Skeletal muscle tissue (tissue), 4 donors: ENCODE measurements around the gene GPC6. TPM values are rescaled to one million over a fixed set of nuclear protein-coding genes. Genes with fewer than 3 reads are reported as not detected.

Source experiments
- H3K27ac ChIP-seq: one replicate; pipeline ENCODE4 v1.7.0; 2013; ENCODE audit warnings: mild to moderate bottlenecking, low read depth, low read length, inconsistent platforms
- H3K27me3 ChIP-seq, 3 donors: one replicate each; pipeline ENCODE4 v1.7.0; 2013; ENCODE audit warnings: low read length in 3 of 3; ENCODE audit not compliant: control insufficient read depth in 3 of 3, insufficient read depth in 3 of 3
- H3K36me3 ChIP-seq, 3 donors: one replicate each; pipeline ENCODE4 v1.7.0; 2013; ENCODE audit warnings: low read length in 3 of 3; ENCODE audit not compliant: control insufficient read depth in 3 of 3, insufficient read depth in 3 of 3
- H3K4me1 ChIP-seq, 3 donors: one replicate each; pipeline ENCODE4 v1.7.0; 2013; ENCODE audit warnings: low read length in 3 of 3, mild to moderate bottlenecking in 3 of 3; ENCODE audit not compliant: control insufficient read depth in 3 of 3, insufficient read depth in 3 of 3
- H3K4me3 ChIP-seq, 3 donors: one replicate each; pipeline ENCODE4 v1.7.0; 2013; ENCODE audit warnings: low read length in 3 of 3
- H3K9ac ChIP-seq, 3 donors: one replicate each; pipeline ENCODE4 v1.7.0; 2013; ENCODE audit warnings: low read length in 3 of 3, mild to moderate bottlenecking in 3 of 3, moderate library complexity in 2 of 3, low read depth in 1 of 3
- H3K9me3 ChIP-seq, 3 donors: one replicate each; pipeline ENCODE4 v1.7.0; 2013; ENCODE audit warnings: low read length in 3 of 3; ENCODE audit not compliant: control insufficient read depth in 3 of 3
- total RNA-seq: library from RNA; depleted of rRNA; stranded (reverse); fragments of >200 nt; gene quantifications from one replicate; pipeline ENCODE4 v1.2.3, GENCODE V29; 2014
- donor health status: Osteomylitis.

Gene GPC6
- total RNA-seq, 1 donor from 2014 or later, result 7.8 TPM

DNA sequence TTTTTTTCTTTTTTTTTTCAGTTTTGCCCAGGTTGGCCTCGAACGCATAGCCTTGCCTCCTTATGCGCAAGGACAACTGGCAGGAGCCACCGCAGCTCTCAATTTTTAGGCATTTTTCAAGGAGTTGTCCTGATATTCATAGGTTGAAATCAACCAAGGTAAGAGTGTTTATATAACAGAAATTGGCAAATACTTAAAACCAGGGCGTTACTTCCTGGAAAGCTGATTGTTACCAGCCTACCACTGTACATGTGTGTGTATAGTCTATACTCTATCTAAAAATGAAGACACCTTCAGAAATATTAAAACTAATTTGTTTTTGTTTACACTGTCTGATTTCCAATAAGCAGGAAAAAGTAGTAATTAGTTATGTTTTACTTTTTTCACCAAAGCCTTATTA is 39.2 kb downstream of the GPC6 start:
- Histone ChIP-seq H3K4me3 (no peak overlapping the region), H3K27ac (no peak overlapping the region), H3K27me3 (no peaks in the 10 kb centered on the region), H3K36me3 (no peaks in the 10 kb centered on the region), H3K9ac (no peak overlapping the region), H3K9me3 (no peaks in the 10 kb centered on the region), H3K4me1 (no peaks in the 10 kb centered on the region)

DNA sequence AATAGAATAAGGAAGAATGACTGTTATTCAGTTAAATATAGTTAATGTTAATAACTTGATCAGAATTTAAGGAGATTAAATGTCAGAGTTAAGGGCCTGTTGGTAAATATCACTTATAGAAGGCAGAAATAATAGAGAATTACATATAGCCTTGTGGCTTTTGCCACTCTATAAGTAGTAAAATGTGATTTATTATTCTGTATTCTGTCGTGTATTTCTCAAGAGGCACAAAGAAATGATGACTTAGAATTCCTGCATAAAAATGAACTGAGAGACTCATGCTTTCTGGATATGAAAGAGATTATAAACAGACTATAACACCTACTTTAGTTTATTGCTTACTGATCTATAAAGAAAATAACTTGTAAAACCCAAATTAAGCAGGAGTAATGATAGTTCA is 40.1 kb downstream of the GPC6 start:
- no peak overlapping the region for H3K9ac ChIP-seq
- no peak overlapping the region for H3K27ac ChIP-seq
- no peaks in the 10 kb centered on the region for H3K36me3 ChIP-seq
- H3K4me1 ChIP-seq, result no peaks in the 10 kb centered on the region
- no peak overlapping the region for H3K4me3 ChIP-seq
- H3K27me3 ChIP-seq, result no peaks in the 10 kb centered on the region
- no peaks in the 10 kb centered on the region for H3K9me3 ChIP-seq

DNA sequence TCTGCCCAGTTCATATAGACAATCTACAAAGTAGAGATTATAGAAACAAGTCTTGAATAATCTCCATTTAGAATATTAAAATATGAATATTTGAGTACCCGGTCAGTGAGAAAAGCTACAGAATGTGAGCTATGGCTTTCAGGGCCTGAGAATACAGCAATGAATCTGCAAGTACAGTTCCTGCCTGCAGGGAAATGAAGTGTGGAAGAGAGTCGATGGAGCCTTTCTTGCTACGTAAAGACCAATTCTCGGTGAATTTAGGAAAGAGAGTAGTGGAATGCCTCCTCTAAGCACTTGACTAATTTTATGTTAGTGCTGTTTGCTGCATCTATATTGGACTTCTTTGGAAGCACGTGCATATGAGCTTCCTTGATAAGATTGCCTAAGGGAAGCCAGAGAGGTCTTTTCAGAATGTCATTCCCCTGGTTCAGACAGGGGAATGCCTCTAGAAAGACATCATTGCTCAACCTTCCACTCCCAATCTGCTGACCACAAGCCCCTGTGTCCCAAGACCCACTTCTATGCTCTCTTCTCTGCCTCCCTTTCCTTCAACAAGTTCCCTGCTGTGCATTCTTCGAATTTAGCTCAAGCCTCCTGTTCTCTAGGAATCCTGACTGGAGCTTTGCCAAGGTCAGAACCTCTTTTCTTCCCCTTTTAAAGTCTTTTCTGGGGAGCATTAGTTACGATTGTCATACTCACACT is 41.9 kb downstream of the GPC6 start:
- no peaks in the 10 kb centered on the region for H3K9me3 ChIP-seq
- H3K27me3 ChIP-seq, result no peaks in the 10 kb centered on the region
- no peak overlapping the region for H3K9ac ChIP-seq
- no peaks in the 10 kb centered on the region for H3K36me3 ChIP-seq
- H3K4me1 ChIP-seq, result no peaks in the 10 kb centered on the region
- no peak overlapping the region for H3K4me3 ChIP-seq
- H3K27ac ChIP-seq, result no peak overlapping the region

DNA sequence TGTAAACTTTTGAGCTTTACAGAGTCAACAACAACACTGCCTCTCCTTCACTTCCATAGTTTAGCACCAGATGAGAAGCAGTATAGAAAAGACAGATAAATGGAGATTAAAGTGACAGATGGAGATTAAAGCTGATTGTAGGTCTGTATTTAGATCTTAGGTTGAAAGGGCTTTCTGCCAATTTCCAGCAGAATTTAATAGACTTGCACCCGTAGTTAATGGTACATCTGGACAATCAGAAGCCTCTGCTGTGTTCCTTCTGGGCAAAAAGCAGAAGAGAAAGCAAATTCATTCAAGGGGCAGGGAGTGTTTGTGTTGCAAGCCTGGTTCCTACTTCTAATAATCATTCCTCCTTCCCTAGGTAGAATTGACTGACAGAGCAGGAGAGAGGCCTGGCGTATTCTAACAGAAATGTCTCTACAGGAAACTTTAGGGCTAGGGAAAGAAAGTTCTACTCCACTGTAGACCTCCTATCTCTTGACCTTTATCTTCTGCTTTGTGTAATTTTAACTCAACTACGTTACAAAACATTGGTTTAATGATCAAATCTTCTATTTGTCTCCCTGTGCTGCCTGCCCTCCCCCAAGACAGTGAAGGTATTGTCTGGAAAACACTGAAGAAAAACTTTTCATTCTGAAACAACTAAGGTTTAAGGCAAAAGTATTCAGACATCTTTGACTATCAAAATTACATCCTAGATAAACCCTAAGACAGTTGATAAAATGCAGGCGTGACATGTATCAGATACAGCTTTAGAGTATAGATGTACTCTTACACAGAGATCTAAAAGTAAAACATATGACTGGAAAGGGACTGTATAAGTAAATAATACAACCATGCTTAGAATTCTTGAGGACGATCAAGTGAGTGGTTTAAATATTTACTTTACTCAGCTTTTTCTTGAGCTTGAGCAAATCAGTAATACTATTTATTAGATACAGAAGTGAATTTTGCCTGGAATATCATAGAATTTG is 44.4 kb downstream of the GPC6 start:
- Histone ChIP-seq H3K27ac (no peak overlapping the region), H3K9me3 (no peaks in the 10 kb centered on the region), H3K4me3 (no peak overlapping the region), H3K36me3 (no peaks in the 10 kb centered on the region), H3K9ac (no peak overlapping the region), H3K4me1 (no peaks in the 10 kb centered on the region), H3K27me3 (no peaks in the 10 kb centered on the region)

DNA sequence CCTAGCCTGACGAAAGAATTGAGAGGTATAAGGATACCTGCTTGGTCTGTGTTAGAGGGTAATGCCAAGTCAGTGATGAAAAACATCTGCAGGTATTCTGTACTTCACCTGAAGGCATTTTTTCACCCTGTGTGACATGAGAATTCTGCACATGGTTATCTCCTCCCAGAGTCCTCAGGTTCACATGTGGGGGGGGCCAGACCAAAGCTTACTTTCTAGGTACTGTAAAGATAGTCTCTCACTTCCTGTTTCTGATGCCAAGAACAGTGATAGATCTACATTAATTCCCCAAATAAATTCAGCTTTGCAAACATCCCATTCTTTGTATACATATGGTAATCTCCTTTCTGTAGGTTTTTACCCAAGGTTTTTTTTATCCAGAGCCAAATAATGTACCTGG is 53.4 kb downstream of the GPC6 start:
- no peaks in the 10 kb centered on the region for H3K9me3 ChIP-seq
- H3K27ac ChIP-seq, result no peak overlapping the region
- H3K4me3 ChIP-seq, result no peak overlapping the region

DNA sequence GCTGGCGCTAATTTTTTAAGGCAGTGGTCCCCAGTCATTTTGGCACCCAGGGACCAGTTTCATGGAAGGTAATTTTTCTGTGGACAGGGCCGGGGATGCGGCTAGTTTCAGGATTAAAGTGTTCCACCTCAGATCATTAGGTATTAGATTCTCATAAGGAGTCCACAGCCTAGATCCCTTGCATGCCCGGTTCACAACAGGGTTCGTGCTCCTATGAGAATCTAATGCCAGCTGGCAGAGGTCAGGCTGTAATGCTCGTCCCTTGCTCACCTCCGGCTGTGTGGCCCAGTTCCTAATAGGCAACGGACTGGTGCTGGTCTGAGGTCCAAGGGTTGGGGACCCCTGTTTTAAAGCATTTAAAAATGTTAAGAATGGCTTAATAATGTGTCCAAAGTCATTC is 54.1 kb downstream of the GPC6 start:
- Histone ChIP-seq H3K4me3 (no peak overlapping the region), H3K27me3 (no peaks in the 10 kb centered on the region), H3K4me1 (no peaks in the 10 kb centered on the region), H3K27ac (no peak overlapping the region), H3K9ac (no peak overlapping the region), H3K9me3 (no peaks in the 10 kb centered on the region), H3K36me3 (no peaks in the 10 kb centered on the region)

More for the DNA sequence above, 53.4 kb downstream of the GPC6 start:
- Histone ChIP-seq H3K9ac (no peak overlapping the region), H3K4me1 (no peaks in the 10 kb centered on the region), H3K36me3 (no peaks in the 10 kb centered on the region), H3K27me3 (no peaks in the 10 kb centered on the region)

DNA sequence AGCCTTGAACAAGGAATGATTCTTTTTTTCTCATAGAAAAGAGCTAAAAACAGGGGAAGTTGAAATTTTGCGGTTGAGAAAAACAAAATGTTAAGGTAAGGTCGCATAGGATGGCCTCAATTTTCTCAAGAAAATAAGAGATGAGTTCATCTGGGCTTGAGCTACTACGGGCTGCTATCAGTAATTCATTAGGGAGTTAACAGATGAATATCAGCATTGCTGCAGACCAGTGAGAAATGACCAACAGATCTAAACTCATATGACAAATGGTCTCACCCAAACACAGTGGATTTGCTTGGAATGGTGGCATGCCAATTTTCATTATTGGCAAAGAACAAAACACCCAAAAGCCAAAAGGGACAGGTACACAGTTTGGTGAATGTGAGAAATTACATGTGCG is 56.6 kb downstream of the GPC6 start:
- Histone ChIP-seq H3K27me3 (no peaks in the 10 kb centered on the region), H3K4me1 (no peaks in the 10 kb centered on the region), H3K9ac (no peak overlapping the region), H3K27ac (no peak overlapping the region), H3K9me3 (no peaks in the 10 kb centered on the region), H3K4me3 (no peak overlapping the region), H3K36me3 (no peaks in the 10 kb centered on the region)

DNA sequence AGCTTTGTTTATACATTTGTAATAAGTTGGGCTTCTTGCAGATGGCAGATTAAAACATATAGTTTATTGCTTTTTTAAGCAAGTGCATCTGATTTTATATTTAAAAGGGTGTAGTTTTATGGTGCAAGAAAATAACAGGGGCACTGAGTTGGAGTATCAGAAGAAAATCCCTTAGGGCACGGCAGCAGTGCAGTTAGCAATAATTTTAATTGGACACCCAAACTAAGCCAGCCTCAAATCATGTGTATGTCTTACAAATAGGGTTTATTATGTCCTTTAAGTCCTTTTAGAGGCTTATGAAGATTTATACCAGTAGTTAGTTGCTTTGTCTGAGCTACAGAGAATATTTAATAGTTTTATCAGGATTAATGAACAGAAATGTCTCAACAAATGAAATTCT is 57.5 kb downstream of the GPC6 start:
- no peaks in the 10 kb centered on the region for H3K9me3 ChIP-seq
- no peak overlapping the region for H3K27ac ChIP-seq
- no peaks in the 10 kb centered on the region for H3K36me3 ChIP-seq
- no peak overlapping the region for H3K4me3 ChIP-seq
- H3K27me3 ChIP-seq, result no peaks in the 10 kb centered on the region
- no peaks in the 10 kb centered on the region for H3K4me1 ChIP-seq
- H3K9ac ChIP-seq, result no peak overlapping the region

DNA sequence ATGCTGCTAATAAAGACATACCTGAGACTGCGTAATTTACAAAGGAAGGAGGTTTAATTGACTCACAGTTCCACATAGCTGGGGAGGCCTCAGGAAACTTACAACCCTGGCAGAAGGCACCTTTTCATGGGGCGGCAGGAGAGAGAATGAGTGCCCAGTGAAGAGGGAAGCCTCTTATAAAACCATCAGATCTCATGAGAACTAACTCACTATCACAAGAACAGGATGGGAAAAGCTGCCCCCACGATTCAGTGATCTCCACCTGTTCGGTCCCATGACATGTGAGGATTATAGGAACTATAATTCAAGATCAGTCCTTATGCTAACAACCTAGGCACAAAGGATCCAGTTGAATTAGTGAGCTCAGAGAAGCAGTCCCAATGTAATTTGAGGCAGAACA is 59.4 kb downstream of the GPC6 start:
- Histone ChIP-seq H3K36me3 (no peaks in the 10 kb centered on the region), H3K4me1 (no peaks in the 10 kb centered on the region), H3K9ac (no peak overlapping the region), H3K9me3 (no peaks in the 10 kb centered on the region), H3K27me3 (no peaks in the 10 kb centered on the region), H3K27ac (no peak overlapping the region), H3K4me3 (no peak overlapping the region)

DNA sequence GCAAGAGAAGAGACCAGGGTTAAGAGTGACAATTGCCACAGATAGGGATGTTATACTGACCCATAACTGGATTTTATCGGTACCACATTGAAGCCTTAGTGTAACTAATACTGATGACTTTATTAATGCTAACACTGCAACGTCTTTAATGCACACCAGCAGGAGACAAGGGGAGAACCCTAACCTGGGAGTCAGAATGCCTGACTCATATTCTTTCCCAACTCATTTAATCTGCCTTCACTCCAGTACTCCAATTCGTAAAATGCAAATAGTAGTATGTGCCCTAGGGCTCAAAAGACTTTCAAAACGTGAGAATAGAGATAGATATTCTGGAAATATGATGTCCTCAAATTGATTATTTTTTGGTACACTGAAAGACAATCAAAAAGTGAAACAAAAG is 62.4 kb downstream of the GPC6 start:
- no peaks in the 10 kb centered on the region for H3K27me3 ChIP-seq
- no peak overlapping the region for H3K9ac ChIP-seq
- H3K9me3 ChIP-seq, result no peaks in the 10 kb centered on the region
- no peak overlapping the region for H3K4me3 ChIP-seq
- no peak overlapping the region for H3K27ac ChIP-seq
- no peaks in the 10 kb centered on the region for H3K36me3 ChIP-seq
- H3K4me1 ChIP-seq, result no peaks in the 10 kb centered on the region
